Gastrocnemius medialis (tissue), 4 donors: Measurements from ENCODE around the gene ANAPC7.

Experiments
- CTCF ChIP-seq, 5 experiments: fragments of 450-650 bp in 3 of 5; fragments of 200-600 bp in 2 of 5; sonication (generic) in 2 of 5; IDR thresholded peaks in 4 of 5; conservative IDR thresholded peaks in 1 of 5; 1 replicate in 4 of 5; 2 replicates in 1 of 5; pipeline ENCODE4 v1.5.1; 2016 to 2019; ENCODE audit warnings: antibody characterized with exemption in 5 of 5, mild to moderate bottlenecking in 3 of 5, moderate library complexity in 3 of 5
- POLR2A ChIP-seq, 2 donors: fragments of 450-650 bp; IDR thresholded peaks; one replicate each; pipeline ENCODE4 v1.6.1; 2017; ENCODE audit warnings: antibody characterized with exemption in 2 of 2, mild to moderate bottlenecking in 2 of 2, moderate library complexity in 2 of 2

- TF ChIP-seq CTCF (IDR thresholded peaks at IDR 0.05 in 4 of 5, conservative IDR thresholded peaks at IDR 0.05 in 1 of 5), result no peak
- no peak for TF ChIP-seq POLR2A (IDR thresholded peaks at IDR 0.05)
Measured at GRCh38 chr12:110333201-110333600, 70.3 kb downstream of the ANAPC7 start.
